Jurkat, Clone E6-1 (cell line): ENCODE measurements around the gene CFAP20DC.
"Not testable (repeated sequence)": the region's sequence is repeated elsewhere in the genome, so short reads cannot be mapped to it uniquely, and the experiment has no call there.

Source experiments
- DNase-seq: peaks from one replicate; pipeline ENCODE4 v3.0.0-alpha.2; 2011; ENCODE audit warnings: low read depth, low spot score
- H3K4me3 ChIP-seq: 2 replicates; pipeline ENCODE4 v1.5.1; 2011; ENCODE audit warnings: mild to moderate bottlenecking, low read length, control low read depth, moderate library complexity

The CFAP20DC gene

DNA sequence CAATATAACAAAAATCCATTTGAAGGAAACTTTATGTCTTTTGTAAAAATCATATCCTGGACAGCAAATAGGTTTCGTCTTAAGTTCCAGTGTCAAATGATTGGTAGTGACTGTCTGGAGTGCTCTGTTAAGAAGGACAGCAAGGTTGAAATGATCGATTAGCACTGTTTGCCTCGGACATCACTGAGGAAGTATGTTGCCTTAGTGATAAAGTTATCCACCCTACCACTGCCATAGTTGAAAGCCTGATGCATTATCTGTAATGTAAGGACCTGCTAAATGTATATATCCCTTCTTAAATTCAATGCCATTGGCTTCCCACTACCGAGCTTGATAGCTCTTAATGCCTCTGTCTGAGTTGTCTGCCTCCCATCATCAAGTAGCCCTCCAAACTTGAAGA lies 70.0 kb downstream of the CFAP20DC start:
- no peak for DNase-seq
- H3K4me3 ChIP-seq: no peak overlapping the region

DNA sequence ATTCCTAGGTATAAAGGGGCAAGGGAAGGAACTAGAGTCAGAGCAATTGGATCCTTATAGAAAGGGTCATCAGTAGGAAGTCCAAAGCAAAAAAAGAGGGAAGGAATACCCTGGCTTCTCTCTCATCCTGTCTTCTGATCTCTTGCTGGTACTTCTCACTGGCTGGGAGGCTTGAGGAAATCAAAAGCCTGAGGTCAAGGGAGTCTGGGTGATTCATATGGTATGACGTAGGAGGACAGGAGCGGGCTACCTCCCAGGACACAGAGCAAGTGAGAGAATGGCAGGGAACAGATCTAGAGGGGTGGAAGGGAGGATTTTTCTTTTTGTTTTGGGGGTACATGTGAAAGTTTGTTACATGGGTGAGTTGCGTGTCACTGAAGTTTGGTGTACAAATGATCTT lies 76.0 kb downstream of the CFAP20DC start:
- no peak overlapping the region for H3K4me3 ChIP-seq
- DNase-seq: no peak

DNA sequence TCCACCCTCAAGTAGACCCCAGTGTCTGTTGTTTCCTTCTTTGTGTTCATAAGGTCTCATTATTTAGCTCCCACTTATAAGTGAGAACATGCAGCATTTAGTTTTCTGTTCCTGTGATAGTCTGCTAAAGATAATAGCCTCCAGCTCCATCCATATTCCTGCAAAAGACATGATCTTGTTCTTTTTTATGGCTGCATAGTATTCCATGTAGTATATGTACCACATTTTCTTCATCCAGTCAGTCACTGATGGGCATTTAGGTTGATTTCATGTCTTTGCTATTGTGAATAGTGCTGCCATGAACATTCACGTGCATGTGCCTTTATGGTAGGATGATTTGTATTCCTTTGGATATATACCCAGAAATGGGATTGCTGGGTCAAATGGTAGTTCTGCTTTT lies 82.0 kb downstream of the CFAP20DC start:
- not testable (repeated sequence) for DNase-seq, H3K4me3 ChIP-seq

DNA sequence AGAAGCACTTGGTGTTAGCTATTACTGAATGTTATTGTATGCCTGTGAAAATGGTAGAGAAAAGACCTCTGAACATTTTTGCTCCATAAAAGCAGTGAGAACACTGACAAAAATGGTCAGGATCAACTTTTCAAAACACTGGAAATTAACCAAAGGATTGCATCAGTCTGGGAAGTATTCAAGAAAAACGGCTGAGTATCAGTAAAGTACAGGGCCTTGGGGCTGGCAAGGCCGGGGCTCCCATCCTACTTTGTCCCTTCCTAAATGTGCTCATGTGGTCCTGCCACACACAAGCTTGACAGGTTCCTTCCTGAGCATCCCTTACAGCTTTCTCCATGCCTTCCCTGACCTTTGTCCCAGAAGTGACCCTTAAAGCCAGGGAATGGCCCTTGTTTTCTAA lies 84.0 kb downstream of the CFAP20DC start:
- DNase-seq: no peak
- H3K4me3 ChIP-seq: no peak overlapping the region

DNA sequence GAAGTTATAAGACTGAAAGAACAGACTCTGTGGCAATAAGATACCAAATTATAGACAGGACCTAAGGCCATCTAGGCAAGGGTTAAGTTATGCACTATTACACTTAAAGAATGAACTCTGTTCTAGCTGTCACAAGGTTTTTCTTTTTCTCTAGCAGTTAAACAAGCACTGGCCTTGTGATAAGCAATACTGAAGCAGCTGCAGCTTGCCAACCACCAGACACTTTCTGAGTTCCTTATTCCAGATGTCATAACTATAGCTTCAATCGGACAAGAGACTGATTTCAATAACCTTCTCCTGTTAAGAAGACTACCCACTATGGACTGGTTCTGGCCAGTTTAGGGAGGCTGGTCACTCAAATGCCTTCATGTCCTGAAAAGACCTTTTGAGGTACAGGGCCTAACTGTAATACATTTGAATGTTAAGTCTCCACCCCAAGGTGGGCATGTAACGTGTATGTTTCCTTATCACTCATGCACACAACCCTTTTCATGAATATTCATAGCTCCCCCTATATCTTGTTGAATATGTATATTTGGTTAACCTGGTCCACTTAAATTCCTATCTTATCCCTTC lies 85.8 kb downstream of the CFAP20DC start:
- H3K4me3 ChIP-seq: no peak overlapping the region
- no peak for DNase-seq

DNA sequence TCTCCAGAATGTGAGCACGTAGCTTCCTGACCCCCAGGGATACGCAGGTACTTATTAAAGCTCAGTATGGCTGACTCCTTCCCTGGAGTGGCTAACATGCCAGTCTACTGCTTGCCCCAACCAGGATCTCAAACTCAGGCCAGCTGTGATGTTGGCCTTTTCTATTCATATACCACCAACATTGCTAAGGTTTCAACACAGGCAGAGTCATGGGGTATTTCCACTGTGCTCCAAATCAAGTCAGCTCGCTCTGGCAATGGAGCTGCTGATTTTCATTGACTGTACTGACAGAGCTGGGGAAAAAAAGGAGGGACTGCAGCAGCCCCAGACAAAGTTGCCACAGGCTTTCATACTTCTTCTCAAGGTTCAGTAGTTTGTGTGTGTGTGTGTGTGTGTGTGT lies 87.0 kb downstream of the CFAP20DC start:
- no peak overlapping the region for H3K4me3 ChIP-seq

DNA sequence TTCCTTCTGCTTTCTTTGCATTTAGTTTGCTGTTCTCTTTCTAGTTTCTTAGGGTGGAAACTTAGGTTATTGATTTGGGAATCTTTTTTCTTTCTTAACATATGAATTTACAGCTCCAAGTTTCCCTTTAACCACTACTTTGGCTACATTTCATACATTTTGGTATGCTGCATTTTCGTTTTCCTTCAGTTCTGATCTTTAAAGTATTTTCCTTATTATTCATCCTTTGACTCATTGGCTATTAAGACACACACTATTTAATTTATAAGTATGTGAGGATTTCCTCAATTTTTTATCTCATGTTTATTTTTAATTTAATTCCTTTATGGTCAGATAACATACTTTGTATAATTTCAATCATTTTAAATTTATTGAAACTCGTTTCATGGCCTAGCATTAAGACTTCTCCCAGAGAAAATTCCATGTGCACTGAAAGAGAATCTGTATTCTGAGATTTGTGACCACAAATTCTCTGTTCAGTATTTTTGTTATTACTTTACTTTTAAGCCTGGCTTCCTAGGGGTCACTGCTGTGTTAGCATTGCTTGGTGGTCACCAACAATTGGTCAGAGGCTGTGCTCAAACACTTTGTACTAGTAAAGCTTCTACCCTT lies 87.7 kb downstream of the CFAP20DC start:
- no peak for DNase-seq
- no peak overlapping the region for H3K4me3 ChIP-seq

More for the DNA sequence above, 87.0 kb downstream of the CFAP20DC start:
- DNase-seq: no peak

DNA sequence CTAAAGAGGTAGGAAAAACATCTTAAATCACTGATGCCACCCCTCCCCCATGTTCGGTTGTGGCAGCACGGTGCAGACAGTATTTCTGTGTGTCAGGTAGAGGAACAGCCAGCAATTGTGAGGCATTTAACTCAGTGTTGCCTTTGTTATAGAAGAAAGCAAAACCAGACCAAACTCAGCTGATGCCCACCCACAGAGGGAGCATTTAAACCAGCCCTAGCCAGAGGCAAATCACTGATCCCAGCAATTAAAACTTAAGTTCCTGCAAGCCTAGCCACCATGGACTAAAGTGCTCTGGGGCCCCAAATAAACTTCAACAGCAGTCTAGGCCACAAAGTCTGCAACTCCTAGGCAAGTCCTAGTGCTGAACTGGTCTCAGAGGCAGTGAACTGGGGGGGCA lies 94.5 kb downstream of the CFAP20DC start:
- DNase-seq: no peak
- H3K4me3 ChIP-seq: no peak overlapping the region

DNA sequence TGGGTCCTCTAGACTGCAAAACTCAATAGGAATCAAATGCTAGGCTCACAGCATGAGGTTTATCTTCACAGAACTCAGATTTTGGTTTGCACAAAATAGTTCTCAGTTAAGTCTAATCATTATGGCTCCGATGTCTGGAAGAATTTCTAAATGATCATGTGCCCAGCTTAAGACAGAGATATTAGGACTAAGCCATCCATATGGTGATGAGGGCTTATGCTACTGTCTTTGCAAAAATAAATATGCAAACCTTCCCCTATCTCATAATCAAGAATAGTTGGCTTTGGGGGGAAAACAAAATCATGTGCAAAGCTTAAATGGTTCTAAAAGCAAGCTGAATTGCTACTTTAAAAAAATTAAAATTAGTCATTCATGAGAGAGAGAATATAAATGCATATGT lies 96.5 kb downstream of the CFAP20DC start:
- no peak for DNase-seq

DNA sequence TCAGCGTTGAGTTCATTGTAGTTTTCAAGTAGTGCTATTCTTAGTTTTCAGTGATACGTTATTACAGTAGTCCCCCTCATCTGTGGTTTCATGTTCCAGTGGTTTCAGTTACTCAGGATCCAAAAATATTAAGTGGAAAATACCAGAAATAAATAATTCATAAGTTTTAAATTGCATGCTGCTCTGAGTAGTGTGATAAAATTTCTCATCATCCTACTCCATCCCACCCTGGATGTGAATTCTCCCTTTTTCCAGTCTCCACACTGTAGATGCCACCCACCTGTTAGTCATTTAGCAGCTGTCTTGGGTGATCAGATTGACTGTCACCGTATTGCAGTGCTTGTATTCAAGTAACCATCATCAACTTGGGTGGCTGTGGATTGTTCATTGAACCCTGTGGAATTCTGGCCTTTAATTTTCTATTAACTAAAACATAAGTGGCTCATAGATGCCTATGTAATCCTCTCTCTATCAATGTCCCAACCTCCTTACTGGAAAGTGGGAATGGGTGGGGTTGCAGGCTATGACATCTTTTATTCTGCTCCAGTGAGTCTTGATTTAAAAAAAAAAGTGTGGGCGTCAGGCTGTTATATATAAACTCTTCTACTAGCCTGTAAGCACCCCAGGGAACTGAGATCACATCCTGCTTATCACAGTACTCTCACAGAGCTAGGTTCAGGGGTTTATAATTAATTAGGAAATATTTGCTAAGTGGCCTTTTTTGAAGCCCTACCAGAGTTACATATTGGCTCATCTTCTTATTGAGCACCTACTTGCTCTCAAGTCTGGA lies 97.5 kb downstream of the CFAP20DC start:
- H3K4me3 ChIP-seq: no peak overlapping the region
- DNase-seq: no peak

More for the DNA sequence above, 96.5 kb downstream of the CFAP20DC start:
- no peak overlapping the region for H3K4me3 ChIP-seq

DNA sequence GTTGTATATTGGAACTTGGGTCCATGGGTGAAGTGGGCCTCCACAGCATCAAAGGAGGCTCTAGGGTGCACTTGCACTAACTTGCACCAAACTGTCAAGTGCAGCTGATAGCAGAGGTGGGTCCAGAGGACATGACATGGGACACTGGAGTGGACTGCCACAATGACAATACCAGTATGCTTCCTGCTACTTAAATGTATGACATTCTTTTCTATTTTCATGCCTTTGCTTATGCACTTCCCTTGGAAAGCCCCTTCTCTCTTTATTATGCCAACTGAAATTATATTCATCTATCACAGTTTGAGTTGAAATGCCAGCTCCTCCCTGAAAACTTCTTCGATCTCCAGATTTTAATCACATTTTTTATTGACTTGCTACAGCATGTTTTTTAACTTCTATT lies 101.8 kb downstream of the CFAP20DC start:
- no peak overlapping the region for H3K4me3 ChIP-seq
- DNase-seq: no peak

DNA sequence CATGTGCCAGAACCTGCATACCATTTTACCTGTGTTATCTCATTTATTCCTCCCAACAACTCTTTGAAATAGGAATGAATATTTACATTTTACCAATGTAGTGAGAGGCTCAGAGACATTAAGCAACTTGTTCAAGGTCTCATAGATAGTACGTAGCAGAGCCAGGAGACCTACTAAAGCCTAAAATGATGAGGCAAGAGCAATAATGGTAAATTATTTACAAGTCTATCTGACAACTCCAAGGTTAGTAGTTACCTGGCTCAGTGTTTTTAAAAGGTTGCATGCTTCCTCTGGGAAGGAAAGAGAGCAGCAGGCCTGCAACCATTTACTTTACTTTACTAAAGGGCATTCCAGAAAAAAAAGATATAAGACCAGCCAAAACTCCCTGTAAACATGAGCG lies 103.0 kb downstream of the CFAP20DC start:
- H3K4me3 ChIP-seq: no peak overlapping the region
- no peak for DNase-seq

DNA sequence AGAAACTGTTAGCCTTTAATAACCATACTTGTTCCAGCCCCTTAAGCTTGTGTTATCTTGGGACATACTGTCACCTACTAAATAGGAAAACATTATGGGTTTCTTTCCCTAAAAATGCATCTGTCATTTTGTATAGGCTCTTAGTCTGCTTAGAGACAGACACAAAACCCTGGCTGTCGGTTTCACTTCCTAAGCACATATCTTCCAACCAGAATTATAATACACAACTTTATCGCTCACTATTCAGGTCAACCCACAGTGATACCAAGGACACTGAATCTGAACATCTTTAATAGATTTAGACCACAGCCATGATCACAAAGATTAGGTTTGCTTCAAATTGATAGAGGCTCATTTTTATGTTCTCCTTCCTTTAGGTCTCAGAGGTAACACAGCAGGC lies 111.8 kb downstream of the CFAP20DC start:
- no peak overlapping the region for H3K4me3 ChIP-seq
- DNase-seq: no peak

DNA sequence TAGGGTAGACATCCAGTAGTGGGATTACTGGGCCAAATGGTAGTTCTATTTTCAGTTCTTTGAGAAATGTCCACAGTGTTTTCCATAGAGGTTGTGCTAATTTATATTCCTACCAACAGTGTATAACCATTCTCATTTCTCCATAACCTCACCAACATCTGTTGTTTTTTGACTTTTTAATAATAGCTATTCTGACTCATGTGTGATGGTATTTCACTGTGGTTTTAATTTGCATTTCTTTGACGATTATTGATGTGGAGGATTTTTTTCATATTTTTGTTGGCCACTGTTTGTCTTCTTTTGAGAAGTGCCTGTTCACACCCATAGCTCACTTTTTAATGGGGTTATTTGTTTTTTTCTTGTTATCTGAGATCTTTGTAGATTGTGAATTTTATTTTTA lies 125.2 kb downstream of the CFAP20DC start:
- no peak for DNase-seq
- no peak overlapping the region for H3K4me3 ChIP-seq

DNA sequence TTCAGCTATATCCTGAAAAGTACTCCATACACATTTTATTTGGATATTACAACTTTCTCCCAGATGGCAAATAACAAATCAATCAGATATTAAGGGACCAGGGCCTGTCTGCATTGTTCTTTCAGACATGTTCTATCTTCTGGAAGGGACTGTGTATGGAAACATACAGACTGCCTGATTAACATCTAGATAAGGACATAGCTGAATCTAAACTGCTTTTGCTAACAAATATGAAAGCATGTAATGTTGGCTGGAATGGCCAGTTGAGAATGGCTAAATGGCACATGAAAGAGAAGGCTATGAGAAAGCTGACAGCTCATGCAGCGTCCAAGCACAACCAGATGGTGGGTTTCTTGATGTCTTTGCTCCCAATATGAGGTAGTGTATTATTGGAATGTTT lies 149.4 kb downstream of the CFAP20DC start:
- no peak for DNase-seq
- no peak overlapping the region for H3K4me3 ChIP-seq

DNA sequence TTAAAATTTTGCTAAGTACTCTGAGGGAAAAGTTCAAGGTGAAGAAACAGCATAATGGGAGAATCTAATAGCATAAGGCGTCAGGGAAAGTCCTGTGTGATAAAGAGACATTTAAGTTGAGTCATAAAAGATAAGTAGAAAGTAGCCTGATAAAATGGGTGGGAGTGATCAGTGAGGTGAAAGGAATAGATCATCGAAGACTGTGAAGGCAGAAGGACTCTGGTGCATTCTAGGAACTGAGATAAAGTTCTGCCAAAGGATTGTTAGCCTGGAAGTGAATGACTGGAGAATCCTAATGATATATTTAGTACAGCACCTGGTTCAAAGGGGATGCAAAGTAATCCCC lies 149.9 kb downstream of the CFAP20DC start:
- no peak for DNase-seq
- H3K4me3 ChIP-seq: no peak overlapping the region

DNA sequence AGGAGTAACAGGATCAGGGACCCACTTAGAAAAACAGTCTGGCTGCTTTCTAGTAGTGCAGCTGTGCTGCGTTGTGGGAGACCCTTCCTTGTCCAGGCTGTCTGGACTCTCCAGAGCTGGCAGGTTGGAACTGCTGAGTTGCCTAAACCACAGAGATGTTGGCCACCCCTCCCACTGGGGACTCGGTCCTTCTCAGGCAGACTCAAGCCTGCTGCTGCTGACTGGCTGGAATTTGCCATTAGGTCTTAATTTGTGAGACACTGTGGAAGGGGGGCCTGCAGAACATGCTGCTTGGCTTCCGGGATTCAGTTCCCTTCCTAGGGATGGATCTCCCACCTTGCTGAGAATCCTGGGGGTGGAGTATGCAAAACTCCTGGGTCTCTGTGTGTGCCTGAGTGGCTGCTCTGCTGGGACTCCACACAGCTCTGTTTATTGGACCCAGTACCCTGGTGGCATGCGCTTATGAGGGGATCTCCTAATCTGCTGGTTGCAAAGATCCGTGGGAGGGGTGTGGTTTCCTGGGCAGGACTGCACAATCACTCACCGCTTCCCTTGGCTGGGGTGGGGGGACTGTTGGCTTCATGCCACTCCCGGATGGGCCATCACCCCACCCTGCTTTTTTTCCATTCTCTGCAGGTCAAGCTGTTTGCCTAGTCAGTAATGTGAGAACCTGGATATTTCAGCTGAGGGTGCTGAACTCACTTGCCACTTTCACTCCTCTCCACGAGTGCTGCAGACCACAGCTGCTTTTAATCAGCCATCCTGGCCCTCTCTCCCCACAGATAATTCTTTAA lies 150.5 kb downstream of the CFAP20DC start:
- peak; percentile 5 for DNase-seq
- no peak overlapping the region for H3K4me3 ChIP-seq

DNA sequence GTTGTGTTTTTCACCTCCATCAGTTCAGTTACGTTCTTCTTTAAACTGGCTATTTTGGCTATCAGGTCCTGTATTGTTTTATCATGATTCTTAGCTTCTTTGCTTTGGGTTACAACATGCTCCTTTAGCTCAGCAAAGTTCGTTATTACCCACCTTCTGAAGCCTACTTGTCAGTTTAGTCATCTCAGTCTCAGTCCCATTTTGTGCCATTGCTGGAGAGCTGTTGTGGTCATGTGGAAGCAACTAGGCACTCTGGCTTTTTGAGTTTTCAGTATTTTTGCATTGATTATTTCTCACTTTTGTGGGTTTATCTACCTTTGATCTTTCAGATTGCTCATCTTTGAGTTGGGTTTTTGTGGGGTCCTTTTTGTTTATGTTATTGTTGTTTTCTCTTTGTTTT lies 151.3 kb downstream of the CFAP20DC start:
- no peak overlapping the region for H3K4me3 ChIP-seq
- no peak for DNase-seq

DNA sequence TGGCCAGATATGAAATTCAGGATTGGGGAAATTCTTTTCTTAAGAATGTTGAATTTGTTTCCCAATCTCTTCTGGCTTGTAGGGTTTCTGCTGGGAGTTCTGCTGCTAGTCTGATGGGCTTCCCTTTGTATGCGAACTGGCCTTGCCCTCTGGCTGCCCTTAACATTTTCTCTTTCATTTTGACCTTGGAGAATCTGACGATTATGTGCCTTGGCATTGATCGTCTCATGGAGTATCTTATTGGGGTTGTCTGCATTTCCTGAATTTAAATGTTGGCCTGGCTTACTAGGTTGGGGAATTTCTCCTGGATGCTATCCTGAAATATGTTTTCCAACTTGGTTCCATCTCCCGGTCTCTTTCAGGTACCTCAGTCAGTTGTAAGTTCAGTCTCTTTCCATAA lies 152.2 kb downstream of the CFAP20DC start:
- no peak for DNase-seq
- H3K4me3 ChIP-seq: no peak overlapping the region

DNA sequence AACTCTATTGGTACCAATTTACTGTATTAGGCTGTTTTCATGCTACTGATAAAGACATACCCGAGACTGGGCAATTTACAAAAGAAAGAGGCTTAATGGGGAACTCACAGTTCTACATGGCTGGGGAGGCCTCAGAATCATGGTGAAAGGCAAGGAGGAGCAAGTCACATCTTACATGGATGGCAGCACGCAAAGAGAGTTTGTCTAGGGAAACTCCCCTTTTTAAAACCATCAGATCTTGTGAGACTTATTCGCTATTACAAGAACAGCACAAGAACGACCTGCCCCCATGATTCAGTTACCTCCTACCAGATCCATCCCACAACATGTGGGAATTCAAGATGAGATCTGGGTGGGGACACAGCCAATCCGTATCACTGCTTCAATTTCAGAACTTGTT lies 154.1 kb downstream of the CFAP20DC start:
- H3K4me3 ChIP-seq, DNase-seq: not testable (repeated sequence)
